Testis (tissue), 3 donors: Measurements from ENCODE around the gene GPR153. TPM values are rescaled to one million over a fixed set of nuclear protein-coding genes. Genes with fewer than 3 reads are reported as not detected.

ENCODE experiments used
- DNase-seq: peaks from one replicate; pipeline ENCODE4 v3.0.0-alpha.2; 2019
- H3K27ac ChIP-seq, 2 donors: fragments of 200-600 bp; sonication (generic); one replicate each; pipeline ENCODE4 v1.5.1; 2019
- H3K27me3 ChIP-seq: fragments of 200-600 bp; sonication (generic); one replicate; pipeline ENCODE4 v1.5.1; 2019
- H3K36me3 ChIP-seq: fragments of 200-600 bp; sonication (generic); one replicate; pipeline ENCODE4 v1.5.1; 2017; ENCODE audit warnings: low read depth; ENCODE audit errors: missing control alignments
- H3K4me1 ChIP-seq: fragments of 200-600 bp; sonication (generic); one replicate; pipeline ENCODE4 v1.5.1; 2019
- H3K4me3 ChIP-seq, 2 donors: fragments of 200-600 bp; sonication (generic); one replicate each; pipeline ENCODE4 v1.5.1; 2017 to 2019
- H3K9me3 ChIP-seq: fragments of 200-600 bp; sonication (generic); one replicate; pipeline ENCODE4 v1.5.1; 2017
- CTCF ChIP-seq, 3 experiments: fragments of 450-650 bp in 2 of 3; fragments of 200-600 bp in 1 of 3; sonication (generic) in 1 of 3; IDR thresholded peaks; one replicate each; pipeline ENCODE4 v1.5.1; 2016 to 2019; ENCODE audit warnings: antibody characterized with exemption in 3 of 3, mild to moderate bottlenecking in 2 of 3, moderate library complexity in 1 of 3
- POLR2A ChIP-seq: fragments of 450-650 bp; IDR thresholded peaks from one replicate; pipeline ENCODE4 v1.6.1; 2017; ENCODE audit warnings: antibody characterized with exemption, mild to moderate bottlenecking, moderate library complexity
- WGBS, 2 donors: methylation state at CpG; one replicate each; pipeline ENCODE4 v1.1.5; 2018; 5-methylcytosine and 5-hydroxymethylcytosine counted together
- intact Hi-C: fragments of 100-400 bp; cut with DNase I; formaldehyde crosslinking; loops from one replicate; pipeline ENCODE4 v1.15.1; 2023; ENCODE audit warnings: low total_unique reads
- polyA plus RNA-seq: library from polyadenylated mRNA; stranded (reverse); fragments of 350-450 nt; fragmentation: Illumina TruSeq; extraction: RNeasy Lipid Tissue Mini Kit (QIAGEN cat#74804); gene quantifications from one replicate; pipeline ENCODE4 v1.2.3, GENCODE V29; 2014; ENCODE audit warnings: low read depth, low replicate concordance; ENCODE audit not compliant: insufficient read depth
- total RNA-seq, 2 donors: library from RNA; depleted of rRNA; stranded (reverse); fragments of >200 nt; gene quantifications; one replicate each; pipeline ENCODE4 v1.2.3, GENCODE V29; 2016

Gene GPR153
- total and polyA plus RNA-seq, 3 donors from 2014 or later = 5.7 to 6.3 (median 5.8) TPM

GRCh38 chr1:6212193-6212959 is 48.5 kb downstream of the GPR153 start:
- 70 to 77% methylated on average over 12 to 15 of the region's 20 CpGs for whole genome bisulfite sequencing, 2 donors
- no peaks in the 10 kb centered on the region for H3K9me3 ChIP-seq
- no peaks in the 10 kb centered on the region for H3K27me3 ChIP-seq
- DNase-seq = no peak
- no peaks in the 10 kb centered on the region for H3K4me1 ChIP-seq
- intact Hi-C loops = no loop called here
- H3K36me3 ChIP-seq = no peaks in the 10 kb centered on the region
- TF ChIP-seq POLR2A = no peak
- no peak overlapping the region for H3K27ac ChIP-seq
- H3K4me3 ChIP-seq = no peak overlapping the region

GRCh38 chr1:6211731-6212130 is 49.2 kb downstream of the GPR153 start:
- no peaks in the 10 kb centered on the region for H3K27me3 ChIP-seq
- no peak for DNase-seq
- no peaks in the 10 kb centered on the region for H3K36me3 ChIP-seq
- WGBS, 2 donors = 93% methylated on average over 5 to 15 of the region's 16 CpGs
- no peaks in the 10 kb centered on the region for H3K9me3 ChIP-seq
- intact Hi-C loops = no loop called here
- H3K4me3 ChIP-seq = no peak overlapping the region
- TF ChIP-seq CTCF (IDR thresholded peaks at IDR 0.05) (no peak), POLR2A (no peak)
- H3K4me1 ChIP-seq = no peaks in the 10 kb centered on the region
- H3K27ac ChIP-seq = no peak overlapping the region

GRCh38 chr1:6210591-6211355 is 50.1 kb downstream of the GPR153 start:
- WGBS, 2 donors = 95% methylated on average over 17 to 29 of the region's 29 CpGs
- TF ChIP-seq CTCF (IDR thresholded peaks at IDR 0.05) (no peak), POLR2A (no peak)

GRCh38 chr1:6209661-6210580 is 51.0 kb downstream of the GPR153 start:
- H3K9me3 ChIP-seq = no peaks in the 10 kb centered on the region
- H3K27ac ChIP-seq = no peak overlapping the region
- TF ChIP-seq CTCF (IDR thresholded peaks at IDR 0.05) = no peak
- TF ChIP-seq POLR2A = no peak
- H3K4me1 ChIP-seq = peaks cover 6% of the 10 kb centered on the region
- DNase-seq = no peak
- H3K36me3 ChIP-seq = no peaks in the 10 kb centered on the region
- 75 to 81% methylated on average over 13 to 17 of the region's 17 CpGs for WGBS, 2 donors
- intact Hi-C loops = no loop called here
- H3K27me3 ChIP-seq = no peaks in the 10 kb centered on the region
- no peak overlapping the region for H3K4me3 ChIP-seq

More at GRCh38 chr1:6210591-6211355, 50.1 kb downstream of the GPR153 start:
- H3K27ac ChIP-seq = no peak overlapping the region
- intact Hi-C loops = no loop called here
- H3K27me3 ChIP-seq = no peaks in the 10 kb centered on the region
- no peak overlapping the region for H3K4me3 ChIP-seq
- no peaks in the 10 kb centered on the region for H3K9me3 ChIP-seq
- H3K36me3 ChIP-seq = no peaks in the 10 kb centered on the region
- H3K4me1 ChIP-seq = peaks cover 6% of the 10 kb centered on the region
- DNase-seq = no peak
